ENCODE measurements around the gene BTNL2.
"Not testable (repeated sequence)": the region's sequence is repeated elsewhere in the genome, so short reads cannot be mapped to it uniquely, and the experiment has no call there.

The BTNL2 gene

DNA sequence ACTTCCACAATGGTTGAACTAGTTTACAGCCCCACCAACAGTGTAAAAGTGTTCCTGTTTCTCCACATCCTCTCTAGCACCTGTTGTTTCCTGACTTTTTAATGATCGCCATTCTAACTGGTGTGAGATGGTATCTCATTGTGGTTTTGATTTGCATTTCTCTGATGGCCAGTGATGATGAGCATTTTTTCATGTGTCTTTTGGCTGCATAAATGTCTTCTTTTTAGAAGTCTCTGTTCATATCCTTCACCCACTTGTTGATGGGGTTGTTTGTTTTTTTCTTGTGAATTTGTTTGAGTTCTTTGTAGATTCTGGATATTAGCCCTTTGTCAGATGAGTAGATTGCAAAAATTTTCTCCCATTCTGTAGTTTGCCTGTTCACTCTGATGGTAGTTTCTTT lies 47.8 kb downstream of the BTNL2 start:
- not testable (repeated sequence) for DNase-seq

DNA sequence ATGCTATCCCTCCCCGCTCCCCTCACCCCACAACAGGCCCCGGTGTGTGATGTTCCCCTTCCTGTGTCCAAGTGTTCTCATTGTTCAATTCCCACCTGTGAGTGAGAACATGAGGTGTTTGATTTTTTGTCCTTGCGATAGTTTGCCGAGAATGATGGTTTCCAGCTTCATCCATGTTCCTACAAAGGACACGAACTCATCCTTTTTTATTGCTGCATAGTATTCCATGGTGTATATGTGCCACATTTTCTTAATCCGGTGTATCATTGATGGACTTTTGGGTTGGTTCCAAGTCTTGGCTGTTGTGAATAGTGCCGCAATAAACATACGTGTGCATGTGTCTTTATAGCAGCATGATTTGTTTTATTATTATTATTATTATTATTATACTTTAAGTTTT lies 48.4 kb downstream of the BTNL2 start:
- not testable (repeated sequence) for DNase-seq

DNA sequence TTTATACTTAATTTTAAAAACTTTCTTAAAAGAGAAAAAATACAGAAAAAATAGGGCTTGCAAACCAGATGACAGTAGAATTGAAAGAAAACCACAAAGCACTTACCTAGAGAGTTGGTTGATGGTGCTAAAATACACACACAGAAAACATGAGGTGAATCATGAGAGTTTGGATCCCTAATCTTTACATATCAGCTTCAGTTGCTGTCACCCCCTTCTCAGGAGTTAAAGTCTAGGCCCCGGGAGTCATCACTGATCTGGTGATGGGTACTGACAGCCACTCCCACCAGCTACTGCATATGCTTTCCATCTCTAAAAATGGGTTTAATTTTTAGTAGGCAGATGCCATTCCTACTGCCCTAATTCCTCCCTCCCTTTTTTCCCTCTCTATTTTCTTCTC lies 52.0 kb downstream of the BTNL2 start:
- DNase-seq = no peak

DNA sequence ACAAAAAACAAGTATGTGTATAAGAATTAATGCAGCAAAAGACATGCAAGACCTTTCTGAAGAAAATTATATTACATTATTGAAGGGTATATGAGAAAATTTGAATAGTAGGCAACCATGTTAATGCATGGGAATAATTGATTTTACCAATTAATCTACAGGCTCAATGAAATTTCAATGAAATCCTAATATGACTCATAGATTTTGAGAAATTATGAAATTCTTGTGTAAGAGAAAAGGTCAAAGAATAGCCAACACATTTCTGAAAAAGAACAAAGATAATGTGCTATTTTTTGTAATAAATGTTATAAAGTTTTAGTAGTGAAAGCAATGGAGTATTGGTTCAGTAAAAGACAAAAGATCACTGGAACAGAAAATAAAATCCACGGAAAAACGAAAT lies 53.6 kb downstream of the BTNL2 start:
- DNase-seq = no peak

Data from NCI-H2107 (cell line).